HG02571 (cell line): Measurements from ENCODE around the gene PPP1R12B.
"Not testable (repeated sequence)": the region's sequence is repeated elsewhere in the genome, so short reads cannot be mapped to it uniquely, and the experiment has no call there.

Source experiments
- ATAC-seq: cut with Tn5 transposase; IDR thresholded peaks from one replicate; pipeline ENCODE4 v1.9.1; 2021; ENCODE audit warnings: mild to moderate bottlenecking, moderate library complexity; ENCODE audit not compliant: unreplicated experiment

Gene PPP1R12B

GRCh38 chr1:202343652-202344349, 4.7 kb upstream of the PPP1R12B start:
- ATAC-seq: no peak

GRCh38 chr1:202348005-202348508, 442 bp upstream of the PPP1R12B start:
- ATAC-seq: no peak

- ATAC-seq: peak; percentile 5
These were observed 868 bp downstream of the PPP1R12B start for GRCh38 chr1:202349206-202349928.

- ATAC-seq: no peak
These were observed 3.2 kb downstream of the PPP1R12B start for GRCh38 chr1:202351725-202352124.

GRCh38 chr1:202352583-202353197, 4.2 kb downstream of the PPP1R12B start:
- ATAC-seq: not testable (repeated sequence)

GRCh38 chr1:202355944-202356553, 7.5 kb downstream of the PPP1R12B start:
- ATAC-seq: no peak

GRCh38 chr1:202357506-202357905, 9.0 kb downstream of the PPP1R12B start:
- no peak for ATAC-seq

- no peak for ATAC-seq
These were observed 12.7 kb downstream of the PPP1R12B start for GRCh38 chr1:202361224-202361623.

- ATAC-seq: no peak
These were observed 13.2 kb downstream of the PPP1R12B start for GRCh38 chr1:202361701-202362100.

- no peak for ATAC-seq
These were observed 13.7 kb downstream of the PPP1R12B start for GRCh38 chr1:202362212-202362611.

GRCh38 chr1:202365092-202365815, 16.8 kb downstream of the PPP1R12B start:
- no peak for ATAC-seq

GRCh38 chr1:202367271-202367670, 18.8 kb downstream of the PPP1R12B start:
- ATAC-seq: no peak

- ATAC-seq: not testable (repeated sequence)
These were observed 22.4 kb downstream of the PPP1R12B start for GRCh38 chr1:202370906-202371305.

GRCh38 chr1:202374099-202374498, 25.6 kb downstream of the PPP1R12B start:
- ATAC-seq: no peak

- not testable (repeated sequence) for ATAC-seq
These were observed 26.7 kb downstream of the PPP1R12B start for GRCh38 chr1:202375175-202375574.

GRCh38 chr1:202376247-202376646, 27.7 kb downstream of the PPP1R12B start:
- no peak for ATAC-seq

GRCh38 chr1:202379884-202380529, 31.5 kb downstream of the PPP1R12B start:
- not testable (repeated sequence) for ATAC-seq

GRCh38 chr1:202380535-202380934, 32.0 kb downstream of the PPP1R12B start:
- ATAC-seq: not testable (repeated sequence)

- ATAC-seq: not testable (repeated sequence)
These were observed 33.4 kb downstream of the PPP1R12B start for GRCh38 chr1:202381867-202382266.

- not testable (repeated sequence) for ATAC-seq
These were observed 47.3 kb downstream of the PPP1R12B start for GRCh38 chr1:202395831-202396230.
